Measurements from ENCODE around the gene SVEP1. TPM values are rescaled to one million over a fixed set of nuclear protein-coding genes. Genes with fewer than 3 reads are reported as not detected.
"Not testable (repeated sequence)": the region's sequence is repeated elsewhere in the genome, so short reads cannot be mapped to it uniquely, and the experiment has no call there.

Gene SVEP1
- total RNA-seq, 1 donor from 2014 or later: 6.4 TPM

GRCh38 chr9:110414471-110414870 is 165.1 kb downstream of the SVEP1 start:
- intact Hi-C loops (cut with DNase I): no loop called here
- ATAC-seq (no peak), DNase-seq (ENCODE audit: missing footprints) (no peak)

DNA sequence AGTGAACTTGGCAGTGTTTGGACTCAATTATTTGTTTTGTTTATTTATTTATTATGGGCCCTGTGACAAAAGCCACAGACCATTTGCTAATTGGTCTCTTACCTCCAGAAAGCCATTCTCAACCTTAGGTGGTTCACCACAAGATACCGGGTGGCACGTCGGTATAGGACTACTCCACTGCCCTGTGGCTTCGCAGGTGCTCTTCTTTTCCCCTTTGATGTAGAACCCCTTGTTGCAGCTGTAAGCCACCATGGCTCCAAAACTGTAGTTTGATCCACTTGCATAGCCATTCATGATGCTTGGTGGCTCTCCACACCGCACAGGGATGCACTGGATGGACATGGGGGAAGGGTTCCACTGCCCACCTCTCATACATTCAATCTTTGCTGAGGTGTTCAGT is 168.6 kb downstream of the SVEP1 start:
- ATAC-seq (no peak), DNase-seq (ENCODE audit: missing footprints) (no peak)
- intact Hi-C loops (cut with DNase I): no loop called here

DNA sequence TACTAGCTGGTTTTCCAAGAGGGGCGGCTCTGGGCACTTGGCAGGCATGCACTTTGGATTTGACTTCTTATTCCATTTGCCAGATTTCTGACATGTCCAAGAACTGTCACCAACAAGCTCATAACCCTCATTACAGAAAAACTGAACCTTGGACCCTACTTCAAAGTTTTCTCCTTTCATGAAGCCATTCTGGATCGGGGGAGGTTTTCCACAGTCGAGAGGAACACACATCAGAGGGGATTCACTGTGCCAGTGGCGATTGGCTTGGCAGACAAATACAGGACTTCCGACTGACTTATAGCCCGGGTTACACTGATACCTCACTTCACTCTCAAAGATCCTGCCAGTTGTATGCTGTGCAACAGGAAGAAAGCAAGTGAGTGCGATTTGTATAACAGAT is 170.9 kb downstream of the SVEP1 start:
- intact Hi-C loops (cut with DNase I): no loop called here
- ATAC-seq (no peak), DNase-seq (ENCODE audit: missing footprints) (no peak)

- intact Hi-C loops (cut with DNase I): no loop called here
- ATAC-seq (no peak), DNase-seq (ENCODE audit: missing footprints) (no peak)
These were observed 173.6 kb downstream of the SVEP1 start for GRCh38 chr9:110405858-110406443.

GRCh38 chr9:110404473-110404872 is 175.1 kb downstream of the SVEP1 start:
- ATAC-seq (no peak), DNase-seq (ENCODE audit: missing footprints) (no peak)
- intact Hi-C loops (cut with DNase I): no loop called here

- intact Hi-C loops (cut with DNase I): no loop called here
- no peak for ATAC-seq
- no peak for DNase-seq (ENCODE audit: missing footprints)
These were observed 179.6 kb downstream of the SVEP1 start for GRCh38 chr9:110399983-110400382.

DNA sequence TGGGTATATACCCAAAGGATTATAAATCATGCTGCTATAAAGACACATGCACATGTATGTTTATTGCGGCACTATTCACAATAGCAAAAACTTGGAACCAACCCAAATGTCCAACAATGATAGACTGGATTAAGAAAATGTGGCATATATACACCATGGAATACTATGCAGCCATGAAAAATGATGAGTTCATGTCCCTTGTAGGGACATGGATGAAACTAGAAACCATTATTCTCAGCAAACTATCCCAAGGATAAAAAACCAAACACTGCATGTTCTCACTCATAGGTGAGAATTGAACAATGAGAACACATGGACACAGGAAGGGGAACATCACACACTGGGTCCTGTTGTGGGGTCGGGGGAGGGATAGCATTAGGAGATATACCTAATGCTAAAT is 180.5 kb downstream of the SVEP1 start:
- ATAC-seq; DNase-seq (ENCODE audit: missing footprints); intact Hi-C loops (cut with DNase I): not testable (repeated sequence)

GRCh38 chr9:110391826-110392485 is 187.6 kb downstream of the SVEP1 start:
- DNase-seq (ENCODE audit: missing footprints) (no peak), ATAC-seq (no peak)
- intact Hi-C loops (cut with DNase I): no loop called here

DNA sequence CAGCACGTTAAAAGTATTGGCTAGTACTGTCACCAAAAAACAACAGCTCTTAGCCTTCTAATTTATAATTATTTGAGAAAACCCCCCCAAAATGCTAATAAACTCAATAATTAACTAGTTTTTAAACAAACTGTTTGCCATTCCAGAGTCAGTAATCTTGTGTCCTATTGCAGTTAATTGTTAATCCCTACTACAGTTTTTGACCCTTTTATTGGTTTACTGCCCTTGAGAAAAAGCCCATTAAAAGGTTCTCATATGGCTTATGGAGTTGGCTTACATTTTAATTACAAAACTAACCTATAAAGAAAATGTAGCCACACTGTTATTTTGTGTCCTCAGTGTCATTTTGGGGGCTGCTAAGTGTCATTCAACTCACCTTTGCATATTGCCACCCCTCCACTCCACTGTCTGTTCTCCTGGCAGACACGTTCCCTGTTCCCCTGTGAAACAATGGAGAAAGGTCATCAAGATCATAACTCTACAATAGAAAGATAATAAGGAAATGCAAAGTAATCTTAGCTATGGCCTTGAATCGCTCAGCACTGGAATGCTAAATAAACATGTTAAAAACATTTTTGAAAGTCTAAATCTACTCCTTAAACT is 190.3 kb downstream of the SVEP1 start:
- intact Hi-C loops (cut with DNase I): no loop called here
- DNase-seq (ENCODE audit: missing footprints) (no peak), ATAC-seq (no peak)

DNA sequence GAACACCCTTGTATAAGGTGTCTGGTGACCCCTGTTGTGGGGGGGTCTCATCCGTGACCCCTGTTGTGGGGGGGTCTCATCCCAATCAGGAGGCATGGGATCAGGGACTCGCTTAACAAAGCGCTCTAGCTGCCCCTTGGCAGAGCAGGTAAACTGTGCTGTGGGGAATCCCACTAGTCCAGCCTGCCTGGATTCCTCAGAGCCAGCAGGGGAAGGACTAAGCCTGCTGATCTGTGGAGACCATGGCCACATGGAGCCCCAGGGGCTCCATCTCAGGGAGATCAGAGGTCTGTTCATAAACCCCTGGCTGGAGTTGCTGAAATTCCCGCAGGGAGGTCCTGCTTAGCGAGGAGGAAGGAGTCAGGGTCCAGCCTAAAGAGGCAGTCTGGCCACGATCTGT is 196.1 kb downstream of the SVEP1 start:
- intact Hi-C loops (cut with DNase I): no loop called here
- DNase-seq (ENCODE audit: missing footprints): no peak

GRCh38 chr9:110382731-110383130 is 196.8 kb downstream of the SVEP1 start:
- intact Hi-C loops (cut with DNase I): no loop called here
- DNase-seq (ENCODE audit: missing footprints) (no peak), ATAC-seq (no peak)

More for the DNA sequence above, 196.1 kb downstream of the SVEP1 start:
- no peak for ATAC-seq

DNA sequence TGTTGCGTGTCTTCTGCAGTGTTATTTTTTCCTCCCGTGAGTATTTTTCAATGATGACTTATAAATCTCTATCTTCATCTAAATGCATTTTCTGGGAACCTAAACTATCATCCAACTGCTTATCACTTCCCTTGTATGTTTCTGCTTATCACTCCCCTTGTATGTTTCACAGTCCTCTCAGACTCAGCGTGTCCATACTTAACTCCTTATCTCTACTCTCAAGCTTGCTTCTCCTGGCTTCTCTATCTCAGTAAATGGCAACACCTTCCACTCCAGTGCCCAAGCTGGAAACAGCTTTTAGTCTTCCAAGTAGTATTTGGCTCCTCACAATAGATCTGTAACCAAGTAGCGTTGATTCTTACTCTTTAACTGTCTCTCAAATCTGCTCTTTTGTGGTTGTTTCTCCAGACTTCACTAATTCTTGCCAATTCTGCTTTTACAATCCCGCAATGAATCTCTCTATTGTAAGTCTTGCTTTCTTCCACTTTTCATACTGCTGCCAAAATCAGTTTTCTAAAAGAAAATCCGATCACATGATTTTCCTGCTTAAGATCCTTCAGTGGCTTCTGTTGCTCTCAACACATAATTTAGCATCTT is 208.0 kb downstream of the SVEP1 start:
- no peak for ATAC-seq
- intact Hi-C loops (cut with DNase I): no loop called here

DNA sequence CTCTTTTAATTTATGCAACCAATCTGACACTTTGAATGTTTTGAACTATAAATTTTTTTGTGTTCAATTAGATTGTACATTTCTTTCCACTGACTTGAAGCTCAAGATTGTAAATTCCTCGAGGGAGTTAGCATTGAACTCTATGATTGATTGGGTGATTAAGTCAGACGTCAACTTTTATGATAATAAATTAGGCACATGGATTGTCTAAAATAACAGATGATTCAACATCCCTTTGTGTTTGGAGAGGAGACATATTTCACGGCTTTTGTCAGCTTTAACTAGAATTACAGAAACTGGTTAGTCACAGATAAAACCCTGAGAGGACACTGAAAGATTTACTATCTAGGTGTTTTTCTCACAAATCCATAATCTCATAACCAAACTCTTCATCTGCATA is 209.2 kb downstream of the SVEP1 start:
- no peak for ATAC-seq
- no peak for DNase-seq (ENCODE audit: missing footprints)

More for the DNA sequence above, 208.0 kb downstream of the SVEP1 start:
- DNase-seq (ENCODE audit: missing footprints): no peak

DNA sequence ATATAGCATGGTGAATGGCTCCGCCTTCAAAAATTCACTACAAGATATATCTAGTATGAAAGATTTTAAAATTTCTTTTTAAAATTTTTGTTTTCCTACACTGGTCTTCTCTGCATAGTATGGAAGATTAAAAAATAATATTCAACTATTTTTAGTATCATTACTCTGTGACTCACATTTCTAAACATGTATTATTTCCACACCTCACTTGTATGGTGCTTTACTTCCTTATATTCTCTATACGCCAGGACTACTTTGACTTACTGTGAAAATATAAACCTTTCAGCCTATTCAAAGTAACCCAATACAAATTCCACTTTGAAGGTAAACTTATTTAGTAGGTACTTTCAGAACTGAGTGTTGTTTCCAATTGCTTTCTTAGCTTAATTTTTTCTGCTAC is 215.1 kb downstream of the SVEP1 start:
- ATAC-seq (no peak), DNase-seq (ENCODE audit: missing footprints) (no peak)
- intact Hi-C loops (cut with DNase I): no loop called here

More for the DNA sequence above, 209.2 kb downstream of the SVEP1 start:
- intact Hi-C loops (cut with DNase I): no loop called here

DNA sequence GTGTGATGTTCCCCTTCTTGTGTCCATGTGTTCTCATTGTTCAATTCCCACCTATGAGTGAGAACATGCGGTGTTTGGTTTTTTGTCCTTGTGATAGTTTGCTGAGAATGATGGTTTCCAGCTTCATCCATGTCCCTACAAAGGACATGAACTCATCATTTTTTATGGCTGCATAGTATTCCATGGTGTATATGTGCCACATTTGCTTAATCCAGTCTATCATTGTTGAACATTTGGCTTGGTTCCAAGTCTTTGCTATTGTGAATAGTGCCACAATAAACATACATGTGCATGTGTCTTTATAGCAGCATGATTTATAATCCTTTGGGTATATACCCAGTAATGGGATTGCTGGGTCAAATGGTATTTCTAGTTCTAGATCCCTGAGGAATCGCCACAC is 220.5 kb downstream of the SVEP1 start:
- DNase-seq (ENCODE audit: missing footprints); ATAC-seq; intact Hi-C loops (cut with DNase I): not testable (repeated sequence)

DNA sequence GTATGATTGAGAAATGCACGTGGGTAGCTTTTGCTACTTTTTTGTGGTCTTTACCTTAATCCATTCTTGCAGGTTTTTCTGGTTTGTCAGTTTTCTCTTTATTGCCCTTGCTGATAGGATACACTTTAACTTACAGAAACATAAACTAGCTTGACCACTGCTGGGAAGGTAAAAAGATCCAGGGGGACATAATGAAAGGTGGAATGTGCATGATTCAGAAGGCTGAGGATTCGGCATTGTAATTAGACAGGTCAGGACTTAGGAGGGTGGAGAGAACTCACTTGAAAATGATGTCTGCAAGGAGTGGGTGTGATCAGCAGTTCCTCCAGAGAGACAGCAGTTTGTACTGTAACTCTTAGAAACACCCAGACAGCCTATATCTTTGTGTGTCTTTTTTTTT is 222.0 kb downstream of the SVEP1 start:
- DNase-seq (ENCODE audit: missing footprints) (no peak), ATAC-seq (no peak)
- intact Hi-C loops (cut with DNase I): no loop called here

GRCh38 chr9:110356639-110357395 is 222.7 kb downstream of the SVEP1 start:
- intact Hi-C loops (cut with DNase I): no loop called here
- DNase-seq (ENCODE audit: missing footprints) (no peak), ATAC-seq (no peak)

- no peak for ATAC-seq
- no peak for DNase-seq (ENCODE audit: missing footprints)
- intact Hi-C loops (cut with DNase I): no loop called here
These were observed 223.6 kb downstream of the SVEP1 start for GRCh38 chr9:110355911-110356310.

GRCh38 chr9:110351009-110351467 is 228.5 kb downstream of the SVEP1 start:
- no peak for ATAC-seq
- intact Hi-C loops (cut with DNase I): no loop called here
- no peak for DNase-seq (ENCODE audit: missing footprints)
